K562 (cell line): Measurements from ENCODE around the gene ANKMY2. TPM values are rescaled to one million over a fixed set of nuclear protein-coding genes. Genes with fewer than 3 reads are reported as not detected.

Experiments
- ARNT ChIP-seq, 2 experiments: fragments of 450-650 bp; IDR thresholded peaks; 2 replicates each; pipeline ENCODE4 v1.6.1; 2016; ENCODE audit warnings: mild to moderate bottlenecking in 1 of 2
- CBX5 ChIP-seq: IDR thresholded peaks from 2 replicates; pipeline ENCODE4 v1.6.1; 2014; ENCODE audit warnings: low read depth, borderline replicate concordance
- DMBX1 ChIP-seq: fragments of 250-450 bp; sonication (Bioruptor Pico); IDR thresholded peaks from 2 replicates; pipeline ENCODE4 v1.8.0; 2022; ENCODE audit warnings: inconsistent platforms, mild to moderate bottlenecking, moderate library complexity, borderline replicate concordance
- EP400 ChIP-seq: fragments of 450-650 bp; IDR thresholded peaks from 2 replicates; pipeline ENCODE4 v1.6.1; 2017; ENCODE audit warnings: antibody characterized with exemption, mild to moderate bottlenecking, moderate library complexity
- ETV6 ChIP-seq, 3 experiments: fragments of 150-350 bp in 1 of 3; sonication (generic) in 1 of 3; formaldehyde crosslinking in 1 of 3; IDR thresholded peaks; 2 replicates each; pipeline versions ENCODE4 v1.6.1 to v1.8.0; 2014 to 2022; ENCODE audit warnings: borderline replicate concordance in 2 of 3, low read depth in 2 of 3, antibody characterized with exemption in 1 of 3, low read length in 1 of 3, mild to moderate bottlenecking in 1 of 3, missing genetic modification reagents in 1 of 3
- MAFK ChIP-seq: IDR thresholded peaks from 2 replicates; pipeline ENCODE4 v1.6.1; 2011; ENCODE audit warnings: low read length, improper control_type of control experiment
- PCBP2 ChIP-seq: fragments of 200-400 bp; formaldehyde crosslinking; IDR thresholded peaks from 2 replicates; pipeline ENCODE4 v1.6.1; 2018; ENCODE audit warnings: low read length, low read depth, mild to moderate bottlenecking, moderate library complexity; ENCODE audit not compliant: poor library complexity, severe bottlenecking
- PHF20 ChIP-seq: fragments of 450-650 bp; IDR thresholded peaks from 2 replicates; pipeline ENCODE4 v1.6.1; 2018; ENCODE audit not compliant: partially characterized antibody
- RNF2 ChIP-seq: sonication (generic); IDR thresholded peaks from 2 replicates; pipeline ENCODE4 v1.6.1; 2016
- TAF9B ChIP-seq: fragments of 450-650 bp; IDR thresholded peaks from 2 replicates; pipeline ENCODE4 v1.6.1; 2018; ENCODE audit warnings: mild to moderate bottlenecking; ENCODE audit not compliant: partially characterized antibody
- TFAM ChIP-seq: fragments of 250-450 bp; sonication (Bioruptor Pico); conservative IDR thresholded peaks from 2 replicates; pipeline ENCODE4 v1.5.0; 2021; ENCODE audit warnings: mild to moderate bottlenecking, moderate library complexity
- U2AF2 ChIP-seq: fragments of 200-400 bp; formaldehyde crosslinking; optimal IDR thresholded peaks from 2 replicates; pipeline ENCODE3; 2017; ENCODE audit warnings: low read depth, mild to moderate bottlenecking, low read length
- ZBTB17 ChIP-seq: fragments of 450-650 bp; formaldehyde crosslinking; IDR thresholded peaks from 2 replicates; pipeline ENCODE4 v1.4.0; 2020; ENCODE audit warnings: mild to moderate bottlenecking
- ZFP36 ChIP-seq: fragments of 150-350 bp; IDR thresholded peaks from 2 replicates; pipeline ENCODE4 v1.6.1; 2018; ENCODE audit warnings: low read length, low read depth; ENCODE audit not compliant: partially characterized antibody
- ZFPM2 ChIP-seq: fragments of 250-450 bp; sonication (Bioruptor Pico); IDR thresholded peaks from 2 replicates; pipeline ENCODE4 v1.5.1; 2022; ENCODE audit warnings: mild to moderate bottlenecking
- ZKSCAN1 ChIP-seq: fragments of 150-350 bp; IDR thresholded peaks from 2 replicates; pipeline ENCODE4 v1.6.1; 2016; ENCODE audit warnings: low read depth, low read length
- ZNF140 ChIP-seq: fragments of 250-450 bp; sonication (Bioruptor Pico); IDR thresholded peaks from 2 replicates; pipeline ENCODE4 v1.8.0; 2021; ENCODE audit warnings: moderate library complexity, mild to moderate bottlenecking, inconsistent platforms
- ZNF507 ChIP-seq: conservative IDR thresholded peaks from 2 replicates; pipeline ENCODE4 v1.6.1; 2017; ENCODE audit warnings: missing genetic modification characterization, missing compliant biosample characterization
- ZNF586 ChIP-seq: fragments of 450-650 bp; formaldehyde crosslinking; conservative IDR thresholded peaks from 2 replicates; pipeline ENCODE4 v1.4.0; 2020; ENCODE audit warnings: mild to moderate bottlenecking, moderate library complexity
- ZNF740 ChIP-seq, 3 experiments: fragments of 200-800 bp in 1 of 3; sonication (Bioruptor generic) in 1 of 3; sonication (generic) in 1 of 3; formaldehyde crosslinking in 1 of 3; IDR thresholded peaks; 2 replicates each; pipeline versions ENCODE4 v1.6.1 to v1.8.0; 2016 to 2022; ENCODE audit warnings: mild to moderate bottlenecking in 2 of 3, missing compliant biosample characterization in 2 of 3, missing genetic modification characterization in 2 of 3, missing genetic modification reagents in 1 of 3
- polyA plus RNA-seq, 8 experiments: library from polyadenylated mRNA; depleted of rRNA in 4 of 8; stranded (reverse) in 5 of 8; unstranded in 3 of 8; fragments of >200 nt; fragmentation: Nextera tagmentation in 2 of 8; fragmentation: Illumina TruSeq in 1 of 8; extraction: Ambion mirVana in 2 of 8; extraction: Trizol in 1 of 8; gene quantifications; 2 replicates each; pipeline versions ENCODE4 v1.2.1 to v1.2.3, GENCODE V29; 2011 to 2014; ENCODE audit warnings: inconsistent platforms in 1 of 8, missing spikeins in 1 of 8
- total RNA-seq, 7 experiments: library from RNA; depleted of rRNA in 6 of 7; stranded (reverse); fragments of >200 nt in 6 of 7; fragmentation: Illumina TruSeq in 2 of 7; extraction: Trizol in 2 of 7; gene quantifications; 2 replicates each; pipeline versions ENCODE4 v1.2.1 to v1.2.3, GENCODE V29; 2011 to 2021; ENCODE audit warnings: low replicate concordance in 1 of 7
- TF ChIP-seq, protein P1 (sequence below): sonication (generic); formaldehyde crosslinking; IDR thresholded peaks from 2 replicates; pipeline ENCODE4 v1.8.0; 2022; ENCODE audit warnings: mild to moderate bottlenecking, missing genetic modification reagents

Gene ANKMY2
- total and polyA plus RNA-seq, 9 of the 15 experiments (the other 6 are each of a cell fraction or from before 2014, with no cell fraction given), result 38.9 to 71.5 (median 48.8) TPM

DNA sequence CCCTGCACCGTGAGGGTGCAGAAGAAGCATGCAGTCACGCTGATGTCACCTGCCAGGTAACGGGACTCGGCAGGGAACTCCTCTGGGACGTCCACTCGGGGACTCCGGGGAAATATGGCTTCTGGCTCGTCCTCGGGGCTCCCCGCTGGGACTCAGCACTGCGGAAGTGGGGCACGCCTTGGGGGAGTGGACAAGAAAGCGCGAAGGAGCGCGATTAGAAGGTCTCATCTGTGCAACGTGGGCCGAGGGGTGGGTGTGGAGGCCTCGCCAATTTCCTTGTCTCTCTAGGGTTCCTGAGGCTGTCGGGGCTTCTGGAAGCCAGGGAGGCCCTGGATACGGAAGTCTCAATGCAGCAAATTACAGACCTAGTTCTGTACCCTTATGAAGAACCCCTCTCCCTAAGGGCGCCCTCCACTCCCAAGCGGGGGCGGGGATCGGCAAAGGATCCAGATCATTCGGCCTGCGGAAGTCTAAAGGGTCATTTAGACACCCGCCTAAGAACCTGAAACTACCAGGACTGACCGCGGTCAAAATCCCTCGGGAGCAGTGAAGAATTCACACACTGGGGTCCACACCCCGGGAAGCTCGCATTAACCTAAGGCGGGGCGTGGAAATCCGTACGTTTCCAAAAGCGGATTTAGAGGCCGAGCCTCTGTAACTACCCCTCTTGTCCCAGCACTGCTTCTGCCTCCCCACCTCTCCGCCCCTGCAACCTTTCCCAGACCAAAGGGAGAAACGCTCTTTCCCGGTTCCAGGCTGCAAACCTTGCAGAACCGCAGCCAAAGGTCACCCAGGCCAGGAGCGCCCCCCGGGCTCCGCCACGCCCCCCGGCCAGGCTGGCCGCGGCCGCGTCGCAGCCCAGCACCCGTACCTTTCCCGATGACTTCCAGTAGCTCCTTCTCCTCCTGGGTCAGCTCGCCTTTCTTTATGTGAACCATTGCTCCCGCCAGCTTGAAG, 640 bp downstream of the ANKMY2 start (continued):
- no peak; the same call in 1 of the 2 replicates for TF ChIP-seq ZNF740 (CRISPR knock-in tag; IDR thresholded peaks at IDR 0.05)
- no peak for TF ChIP-seq ZNF740 (tag; IDR thresholded peaks at IDR 0.05)
- peak; percentile 39 for TF ChIP-seq TAF9B
- no peak for TF ChIP-seq ZNF140
- TF ChIP-seq ZNF586 (CRISPR knock-in tag), result no peak
- no peak for TF ChIP-seq ETV6 (IDR thresholded peaks at IDR 0.05; ENCODE audit: borderline replicate concordance in 1 of 2, low read depth in 2 of 2, low read length in 1 of 2)
- TF ChIP-seq ETV6 (CRISPR knock-in tag; IDR thresholded peaks at IDR 0.05; ENCODE audit: borderline replicate concordance), result no peak
- TF ChIP-seq, protein P1, sequence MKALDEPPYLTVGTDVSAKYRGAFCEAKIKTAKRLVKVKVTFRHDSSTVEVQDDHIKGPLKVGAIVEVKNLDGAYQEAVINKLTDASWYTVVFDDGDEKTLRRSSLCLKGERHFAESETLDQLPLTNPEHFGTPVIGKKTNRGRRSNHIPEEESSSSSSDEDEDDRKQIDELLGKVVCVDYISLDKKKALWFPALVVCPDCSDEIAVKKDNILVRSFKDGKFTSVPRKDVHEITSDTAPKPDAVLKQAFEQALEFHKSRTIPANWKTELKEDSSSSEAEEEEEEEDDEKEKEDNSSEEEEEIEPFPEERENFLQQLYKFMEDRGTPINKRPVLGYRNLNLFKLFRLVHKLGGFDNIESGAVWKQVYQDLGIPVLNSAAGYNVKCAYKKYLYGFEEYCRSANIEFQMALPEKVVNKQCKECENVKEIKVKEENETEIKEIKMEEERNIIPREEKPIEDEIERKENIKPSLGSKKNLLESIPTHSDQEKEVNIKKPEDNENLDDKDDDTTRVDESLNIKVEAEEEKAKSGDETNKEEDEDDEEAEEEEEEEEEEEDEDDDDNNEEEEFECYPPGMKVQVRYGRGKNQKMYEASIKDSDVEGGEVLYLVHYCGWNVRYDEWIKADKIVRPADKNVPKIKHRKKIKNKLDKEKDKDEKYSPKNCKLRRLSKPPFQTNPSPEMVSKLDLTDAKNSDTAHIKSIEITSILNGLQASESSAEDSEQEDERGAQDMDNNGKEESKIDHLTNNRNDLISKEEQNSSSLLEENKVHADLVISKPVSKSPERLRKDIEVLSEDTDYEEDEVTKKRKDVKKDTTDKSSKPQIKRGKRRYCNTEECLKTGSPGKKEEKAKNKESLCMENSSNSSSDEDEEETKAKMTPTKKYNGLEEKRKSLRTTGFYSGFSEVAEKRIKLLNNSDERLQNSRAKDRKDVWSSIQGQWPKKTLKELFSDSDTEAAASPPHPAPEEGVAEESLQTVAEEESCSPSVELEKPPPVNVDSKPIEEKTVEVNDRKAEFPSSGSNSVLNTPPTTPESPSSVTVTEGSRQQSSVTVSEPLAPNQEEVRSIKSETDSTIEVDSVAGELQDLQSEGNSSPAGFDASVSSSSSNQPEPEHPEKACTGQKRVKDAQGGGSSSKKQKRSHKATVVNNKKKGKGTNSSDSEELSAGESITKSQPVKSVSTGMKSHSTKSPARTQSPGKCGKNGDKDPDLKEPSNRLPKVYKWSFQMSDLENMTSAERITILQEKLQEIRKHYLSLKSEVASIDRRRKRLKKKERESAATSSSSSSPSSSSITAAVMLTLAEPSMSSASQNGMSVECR (CRISPR knock-in tag), result peak; percentile 69
- TF ChIP-seq ZFPM2 (CRISPR knock-in tag), result no peak
- peak; percentile 30; the same call in 1 of the 2 replicates for TF ChIP-seq RNF2
- TF ChIP-seq U2AF2, result no peak
- TF ChIP-seq ZNF507 (tag), result no peak
- TF ChIP-seq ARNT (IDR thresholded peaks at IDR 0.05), result no peak
- no peak for TF ChIP-seq PCBP2
- no peak for TF ChIP-seq DMBX1 (CRISPR knock-in tag)
- no peak for TF ChIP-seq MAFK
- peak; percentile 16; the same call in 1 of the 2 replicates for TF ChIP-seq ZBTB17 (CRISPR knock-in tag)
- 0 out of 2 replicates have a peak, but pooled peaks have one; percentile 29 for TF ChIP-seq ZKSCAN1
- peak; percentile 83 for TF ChIP-seq EP400
- TF ChIP-seq CBX5, result peak; percentile 25; the same call in 1 of the 2 replicates
- TF ChIP-seq TFAM (CRISPR knock-in tag), result no peak
- peak; percentile 34 for TF ChIP-seq ZFP36
- peak; percentile 14 for TF ChIP-seq PHF20
